ENCODE data around the gene GCSH. TPM values are rescaled to one million over a fixed set of nuclear protein-coding genes. Genes with fewer than 3 reads are reported as not detected.

Gene GCSH
- total and polyA plus RNA-seq, 10 of the 15 experiments (the other 5 are each of a cell fraction or from before 2014, with no cell fraction given) = 14.7 to 108 (median 39.3) TPM

- no peak overlapping the region for H3K9ac ChIP-seq (ENCODE audit: control insufficient read depth, insufficient read depth, low read length)
- intact Hi-C loops (cut with micrococcal nuclease; ENCODE audit: unreplicated experiment) (no loop called here), in situ Hi-C loops (cut with MboI) (no loop called here)
- ChIA-PET POLR2A (no interaction called here), RAD21 (ENCODE audit: unreplicated experiment) (no interaction called here), SMC1A (ENCODE audit: uncharacterized antibody, unreplicated experiment) (interaction anchor here (0.9 kb wide), 1 partner anchor 11 kb away, joined by 4 read pairs; the partner anchor contains the start of gene C16orf46), CTCF (no interaction called here)
- TF ChIP-seq STAT3 (IDR thresholded peaks at IDR 0.05; ENCODE audit: low read depth, low read length) (no peak), CHD4 (IDR thresholded peaks at IDR 0.05) (no peak), FOXK2 (IDR thresholded peaks at IDR 0.05) (no peak), IKZF1 (conservative IDR thresholded peaks at IDR 0.05) (no peak), MEF2B (IDR thresholded peaks at IDR 0.05; ENCODE audit: partially characterized antibody, poor library complexity, severe bottlenecking) (no peak)
- no peaks in the 10 kb centered on the region for H4K20me1 ChIP-seq (ENCODE audit: control insufficient read depth, insufficient read depth)
- no peak overlapping the region for H3K4me2 ChIP-seq (ENCODE audit: control insufficient read depth, insufficient read depth)
- H3K4me1 ChIP-seq (ENCODE audit: control insufficient read depth, insufficient read depth, low read length) = no peaks in the 10 kb centered on the region; the same call in 1 of the 2 replicates
- WGBS (ENCODE audit: insufficient coverage, insufficient replicate concordance, low lambda C conversion rate, missing lambda C conversion rate) = 88% methylated on average over 5 of the region's 5 CpGs
- no peaks in the 10 kb centered on the region for H3K27me3 ChIP-seq (replicated peaks in 1 of 2; ENCODE audit: control insufficient read depth in 2 of 2, insufficient read depth in 2 of 2, low read length in 1 of 2)
- H3K4me3 ChIP-seq = no peak overlapping the region
- H3K36me3 ChIP-seq (ENCODE audit: control insufficient read depth in 2 of 2, insufficient read depth in 2 of 2, low read length in 1 of 2) = peaks cover 0 to 4% of the 10 kb centered on the region in 2 experiments; a peak in 2 of 4 replicates
- no TSS peak for BruUV-seq (replicated peaks)
- ATAC-seq (no peak), DNase-seq (ENCODE audit: low read depth, low spot score) (no peak), FAIRE-seq (no peak)
- H3K27ac ChIP-seq (ENCODE audit: control insufficient read depth, insufficient read depth) = no peak overlapping the region
- peaks cover 3% of the 10 kb centered on the region; the same call in 1 of the 2 replicates for H3K79me2 ChIP-seq (ENCODE audit: control insufficient read depth, insufficient read depth, low read length)
- H2AFZ ChIP-seq (ENCODE audit: control insufficient read depth, low read depth, low read length) = no peak overlapping the region
- H3K9me3 ChIP-seq (replicated peaks; ENCODE audit: control insufficient read depth, insufficient read depth, low read length) = no peaks in the 10 kb centered on the region
These were observed 7.4 kb downstream of the GCSH start for GRCh38 chr16:81088836-81089235.

GRCh38 chr16:81081014-81081413 lies 15.2 kb downstream of the GCSH start:
- Histone ChIP-seq H4K20me1 (ENCODE audit: control insufficient read depth, insufficient read depth) (no peaks in the 10 kb centered on the region), H3K79me2 (ENCODE audit: control insufficient read depth, insufficient read depth, low read length) (no peaks in the 10 kb centered on the region), H3K4me2 (ENCODE audit: control insufficient read depth, insufficient read depth) (no peak overlapping the region), H3K27ac (ENCODE audit: control insufficient read depth, insufficient read depth) (no peak overlapping the region), H3K36me3 (ENCODE audit: control insufficient read depth in 2 of 2, insufficient read depth in 2 of 2, low read length in 1 of 2) (no peaks in the 10 kb centered on the region; a peak in 1 of 4 replicates), H3K4me1 (ENCODE audit: control insufficient read depth, insufficient read depth, low read length) (peaks cover 4% of the 10 kb centered on the region), H3K9me3 (replicated peaks; ENCODE audit: control insufficient read depth, insufficient read depth, low read length) (no peaks in the 10 kb centered on the region), H2AFZ (ENCODE audit: control insufficient read depth, low read depth, low read length) (no peak overlapping the region), H3K9ac (ENCODE audit: control insufficient read depth, insufficient read depth, low read length) (no peak overlapping the region), H3K27me3 (replicated peaks in 1 of 2; ENCODE audit: control insufficient read depth in 2 of 2, insufficient read depth in 2 of 2, low read length in 1 of 2) (no peaks in the 10 kb centered on the region), H3K4me3 (no peak overlapping the region)
- TF ChIP-seq SIN3A (IDR thresholded peaks at IDR 0.05; ENCODE audit: low read depth, low read length) = no peak
- no peak for TF ChIP-seq HDAC6 (IDR thresholded peaks at IDR 0.05; ENCODE audit: unreplicated experiment)
- no peak for TF ChIP-seq NKRF (conservative IDR thresholded peaks at IDR 0.05)
- TF ChIP-seq SMC3 (IDR thresholded peaks at IDR 0.05; ENCODE audit: borderline replicate concordance, low read length) = no peak
- no peak for TF ChIP-seq BCLAF1 (IDR thresholded peaks at IDR 0.05)
- no peak for TF ChIP-seq CHD1 (IDR thresholded peaks at IDR 0.05; ENCODE audit: low read depth, low read length)
- no peak for TF ChIP-seq IRF3 (IDR thresholded peaks at IDR 0.05)
- TF ChIP-seq MEF2B (IDR thresholded peaks at IDR 0.05; ENCODE audit: partially characterized antibody, poor library complexity, severe bottlenecking) = no peak
- WGBS (ENCODE audit: insufficient coverage, insufficient replicate concordance, low lambda C conversion rate, missing lambda C conversion rate) = 91% methylated on average over 4 of the region's 4 CpGs
- in situ Hi-C loops (cut with MboI) = no loop called here
- intact Hi-C loops (cut with micrococcal nuclease; ENCODE audit: unreplicated experiment) = no loop called here
- no peak for DNase-seq (ENCODE audit: low read depth, low spot score)
- ChIA-PET SMC1A (ENCODE audit: uncharacterized antibody, unreplicated experiment) (no interaction called here), RAD21 (ENCODE audit: unreplicated experiment) (no interaction called here), CTCF (no interaction called here), POLR2A (no interaction called here)
- no peak for FAIRE-seq
- BruUV-seq (replicated peaks) = no TSS peak
- ATAC-seq = no peak
